Sigmoid colon (tissue), 7 donors: ENCODE data around the gene BRD4. TPM values are rescaled to one million over a fixed set of nuclear protein-coding genes. Genes with fewer than 3 reads are reported as not detected.

Experiments
- DNase-seq: peaks from one replicate; pipeline ENCODE4 v3.0.0-alpha.2; 2019
- H3K27ac ChIP-seq, 4 donors: fragments of 200-600 bp; sonication (generic); one replicate each; pipeline ENCODE4 v1.5.1; 2016 to 2019; ENCODE audit warnings: mild to moderate bottlenecking in 1 of 4
- H3K27me3 ChIP-seq, 3 donors: fragments of 200-600 bp; sonication (generic); one replicate each; pipeline ENCODE4 v1.5.1; 2019; ENCODE audit warnings: mild to moderate bottlenecking in 1 of 3
- H3K36me3 ChIP-seq, 4 donors: fragments of 200-600 bp; sonication (generic); one replicate each; pipeline ENCODE4 v1.5.1; 2016 to 2019
- H3K4me1 ChIP-seq, 4 donors: fragments of 200-600 bp; sonication (generic); one replicate each; pipeline ENCODE4 v1.5.1; 2017 to 2019
- H3K4me3 ChIP-seq, 4 donors: fragments of 200-600 bp; sonication (generic); one replicate each; pipeline ENCODE4 v1.5.1; 2017 to 2019; ENCODE audit warnings: mild to moderate bottlenecking in 2 of 4, moderate library complexity in 1 of 4
- H3K9me3 ChIP-seq, 4 donors: fragments of 200-600 bp in 3 of 4; sonication (generic) in 3 of 4; one replicate each; pipeline versions ENCODE4 v1.5.1 to v1.6.1; 2013 to 2019
- EP300 ChIP-seq, 4 donors: sonication (generic); formaldehyde crosslinking; IDR thresholded peaks; one replicate each; pipeline ENCODE4 v1.6.1; 2017; ENCODE audit warnings: antibody characterized with exemption in 4 of 4
- POLR2A ChIP-seq, 2 donors: fragments of 450-650 bp; IDR thresholded peaks; one replicate each; pipeline ENCODE4 v1.6.1; 2016; ENCODE audit warnings: antibody characterized with exemption in 2 of 2, mild to moderate bottlenecking in 2 of 2, moderate library complexity in 2 of 2
- POLR2AphosphoS5 ChIP-seq, 4 donors: sonication (generic); formaldehyde crosslinking; IDR thresholded peaks; one replicate each; pipeline ENCODE4 v1.6.1; 2017; ENCODE audit warnings: antibody characterized with exemption in 4 of 4
- WGBS, 2 donors: extraction: QIAGEN DNeasy Blood & Tissue Kit; methylation state at CpG; one replicate each; pipeline ENCODE4 v1.1.7; 2013; 5-methylcytosine and 5-hydroxymethylcytosine counted together
- intact Hi-C: fragments of 100-400 bp; cut with DNase I; formaldehyde crosslinking; loops from one replicate; pipeline ENCODE4 v1.15.1; 2023
- polyA plus RNA-seq, 3 donors: library from polyadenylated mRNA; stranded (reverse); fragments of 200-250 nt; gene quantifications; one replicate each; pipeline ENCODE4 v1.2.3, GENCODE V29; 2013
- total RNA-seq, 4 donors: library from RNA; depleted of rRNA; stranded (reverse); fragments of >200 nt; gene quantifications; one replicate each; pipeline ENCODE4 v1.1.0, GENCODE V29; 2016
- TF ChIP-seq, protein P1 (sequence below), 4 experiments: fragments of 450-650 bp in 3 of 4; fragments of 200-600 bp in 1 of 4; IDR thresholded peaks; one replicate each; pipeline ENCODE4 v1.5.1; 2016 to 2019; ENCODE audit warnings: antibody characterized with exemption in 4 of 4, mild to moderate bottlenecking in 3 of 4, moderate library complexity in 2 of 4
- donor health status: healthy with polysubstance abuse.
- donor health status: Bipolar disorder and iron deficiency.
- donor health status: healthy.

The BRD4 gene
- total and polyA plus RNA-seq, 7 donors, result 9.0 to 43.8 (median 20.1) TPM

DNA sequence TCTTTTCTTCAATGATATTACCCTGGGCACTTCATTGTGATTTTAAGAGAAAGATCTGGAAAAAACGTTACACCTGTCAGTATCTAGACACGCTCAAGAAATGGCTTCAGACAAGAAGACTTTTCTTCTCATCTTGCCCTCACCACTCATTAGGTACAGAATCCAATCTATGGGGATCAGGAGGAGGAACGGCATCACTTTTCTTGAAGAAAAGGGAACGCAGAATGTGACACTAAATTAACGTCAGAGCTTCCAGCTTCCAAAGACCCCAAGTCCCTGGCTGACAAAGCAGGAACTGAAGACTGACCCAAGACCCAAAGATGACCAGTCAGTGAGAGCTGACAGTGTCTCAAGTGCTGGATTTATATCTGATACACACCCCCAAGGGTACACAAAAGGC, 48.2 kb downstream of the BRD4 start:
- no peak overlapping the region for H3K4me3 ChIP-seq
- H3K36me3 ChIP-seq, result no peaks in the 10 kb centered on the region
- intact Hi-C loops, result no loop called here
- H3K27ac ChIP-seq, result peak overlapping the region; percentile 22 to 78 (median 61)
- H3K4me1 ChIP-seq, result peaks cover 0 to 100% (median 100%) of the 10 kb centered on the region in 4 donors
- H3K27me3 ChIP-seq, result no peaks in the 10 kb centered on the region
- TF ChIP-seq POLR2A (IDR thresholded peaks at IDR 0.05) (no peak), POLR2AphosphoS5 (IDR thresholded peaks at IDR 0.05) (no peak), EP300 (IDR thresholded peaks at IDR 0.05) (no peak)
- TF ChIP-seq, protein P1, sequence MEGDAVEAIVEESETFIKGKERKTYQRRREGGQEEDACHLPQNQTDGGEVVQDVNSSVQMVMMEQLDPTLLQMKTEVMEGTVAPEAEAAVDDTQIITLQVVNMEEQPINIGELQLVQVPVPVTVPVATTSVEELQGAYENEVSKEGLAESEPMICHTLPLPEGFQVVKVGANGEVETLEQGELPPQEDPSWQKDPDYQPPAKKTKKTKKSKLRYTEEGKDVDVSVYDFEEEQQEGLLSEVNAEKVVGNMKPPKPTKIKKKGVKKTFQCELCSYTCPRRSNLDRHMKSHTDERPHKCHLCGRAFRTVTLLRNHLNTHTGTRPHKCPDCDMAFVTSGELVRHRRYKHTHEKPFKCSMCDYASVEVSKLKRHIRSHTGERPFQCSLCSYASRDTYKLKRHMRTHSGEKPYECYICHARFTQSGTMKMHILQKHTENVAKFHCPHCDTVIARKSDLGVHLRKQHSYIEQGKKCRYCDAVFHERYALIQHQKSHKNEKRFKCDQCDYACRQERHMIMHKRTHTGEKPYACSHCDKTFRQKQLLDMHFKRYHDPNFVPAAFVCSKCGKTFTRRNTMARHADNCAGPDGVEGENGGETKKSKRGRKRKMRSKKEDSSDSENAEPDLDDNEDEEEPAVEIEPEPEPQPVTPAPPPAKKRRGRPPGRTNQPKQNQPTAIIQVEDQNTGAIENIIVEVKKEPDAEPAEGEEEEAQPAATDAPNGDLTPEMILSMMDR (IDR thresholded peaks at IDR 0.05), result no peak
- 89 to 90% methylated on average over 5 of the region's 5 CpGs for WGBS, 2 donors
- no peaks in the 10 kb centered on the region for H3K9me3 ChIP-seq
- DNase-seq, result no peak

- DNase-seq, result peak; percentile 77
- Histone ChIP-seq H3K4me1 (peaks cover 0 to 100% (median 100%) of the 10 kb centered on the region in 4 donors), H3K9me3 (no peaks in the 10 kb centered on the region), H3K4me3 (no peak overlapping the region), H3K27me3 (no peaks in the 10 kb centered on the region), H3K36me3 (no peaks in the 10 kb centered on the region), H3K27ac (peak overlapping the region; percentile 47 to 78 (median 76))
- TF ChIP-seq EP300 (IDR thresholded peaks at IDR 0.05), result no peak
- peak in 1 of 4 donors; percentile 15 for TF ChIP-seq POLR2AphosphoS5 (IDR thresholded peaks at IDR 0.05)
- intact Hi-C loops, result loop anchor here (2.0 kb wide), 1 partner anchor 17 kb away; no protein-coding TSS in a partner anchor
- 53 to 79% methylated on average over 10 of the region's 10 CpGs for WGBS, 2 donors
Measured at GRCh38 chr19:15283141-15283883, 49.0 kb downstream of the BRD4 start.

GRCh38 chr19:15282311-15282705, 50.0 kb downstream of the BRD4 start:
- H3K36me3 ChIP-seq, result no peaks in the 10 kb centered on the region
- peak overlapping the region; percentile 47 to 78 (median 76) for H3K27ac ChIP-seq
- no peak overlapping the region for H3K4me3 ChIP-seq
- intact Hi-C loops, result loop anchor here (2.0 kb wide), 1 partner anchor 16 kb away; no protein-coding TSS in a partner anchor
- H3K9me3 ChIP-seq, result no peaks in the 10 kb centered on the region
- no peak for DNase-seq
- WGBS, 2 donors, result 79 to 85% methylated on average over 1 of the region's 1 CpG
- H3K27me3 ChIP-seq, result no peaks in the 10 kb centered on the region
- TF ChIP-seq, protein P1 (IDR thresholded peaks at IDR 0.05), result no peak
- no peak for TF ChIP-seq POLR2A (IDR thresholded peaks at IDR 0.05)
- TF ChIP-seq POLR2AphosphoS5 (IDR thresholded peaks at IDR 0.05), result no peak
- no peak for TF ChIP-seq EP300 (IDR thresholded peaks at IDR 0.05)
- peaks cover 0 to 100% (median 99%) of the 10 kb centered on the region in 4 donors for H3K4me1 ChIP-seq

GRCh38 chr19:15280915-15281683, 51.2 kb downstream of the BRD4 start:
- Histone ChIP-seq H3K4me1 (peaks cover 0 to 100% (median 99%) of the 10 kb centered on the region in 4 donors), H3K27me3 (no peaks in the 10 kb centered on the region), H3K9me3 (no peaks in the 10 kb centered on the region), H3K36me3 (no peaks in the 10 kb centered on the region), H3K4me3 (no peak overlapping the region), H3K27ac (peak overlapping the region; percentile 47 to 78 (median 76))
- DNase-seq, result peak; percentile 94
- intact Hi-C loops, result loop anchor here (2.0 kb wide), 1 partner anchor 16 kb away; no protein-coding TSS in a partner anchor
- TF ChIP-seq POLR2AphosphoS5 (IDR thresholded peaks at IDR 0.05), result peak in 3 of 4 donors; percentile 52 to 65 (median 58)
- TF ChIP-seq, protein P1 (IDR thresholded peaks at IDR 0.05), result no peak
- 41 to 44% methylated on average over 12 of the region's 12 CpGs for WGBS, 2 donors
